H1 (cell line): Measurements from ENCODE around the gene PROX2. TPM values are rescaled to one million over a fixed set of nuclear protein-coding genes. Genes with fewer than 3 reads are reported as not detected.

Experiments used
- CTCF ChIA-PET: fragments of 300-600 bp; sonication (Branson Sonifier 250); formaldehyde crosslinking; loops from one replicate; lab custom pipeline; 2021; ENCODE audit not compliant: partially characterized antibody; lab: Charles Lee
- POLR2A ChIA-PET: fragments of 300-600 bp; sonication (Branson Sonifier 250); formaldehyde crosslinking; loops from one replicate; lab custom pipeline; 2021; ENCODE audit warnings: inconsistent platforms; ENCODE audit not compliant: partially characterized antibody; lab: Charles Lee
- DNase-seq, 2 experiments: peaks; one replicate each; pipeline versions ENCODE4 v3.0.0 to v3.0.0-alpha.2; 2010 to 2022; ENCODE audit warnings: low spot score in 2 of 2, low read depth in 1 of 2, mixed read lengths in 1 of 2
- FAIRE-seq: peaks from 2 replicates; lab custom pipeline; 2011; peaks lifted over from hg19 to GRCh38; lab: Jason Lieb, UNC
- H2AFZ ChIP-seq: 2 replicates; pipeline ENCODE4 v1.8.1; 2012; ENCODE audit warnings: low read length, inconsistent platforms
- H2AK5ac ChIP-seq: 2 replicates; pipeline ENCODE4 v1.6.1; 2013; ENCODE audit warnings: low read depth, low read length
- H2BK120ac ChIP-seq: replicated peaks from 2 replicates; pipeline ENCODE3; 2013; ENCODE audit warnings: low read depth, low read length, inconsistent platforms
- H2BK12ac ChIP-seq: 2 replicates; pipeline ENCODE4 v1.6.1; 2013; ENCODE audit warnings: low read depth, low read length
- H2BK15ac ChIP-seq: 2 replicates; pipeline ENCODE4 v1.6.1; 2013; ENCODE audit warnings: low read length
- H2BK20ac ChIP-seq: 2 replicates; pipeline ENCODE4 v1.6.1; 2013; ENCODE audit warnings: low read length
- H2BK5ac ChIP-seq: 2 replicates; pipeline ENCODE4 v1.6.1; 2013; ENCODE audit warnings: low read depth, low read length
- H3K14ac ChIP-seq: 2 replicates; pipeline ENCODE4 v1.6.1; 2013; ENCODE audit warnings: inconsistent platforms; ENCODE audit not compliant: insufficient read length
- H3K18ac ChIP-seq: 2 replicates; pipeline ENCODE4 v1.6.1; 2013; ENCODE audit warnings: low read length; ENCODE audit errors: extremely low read depth
- H3K23ac ChIP-seq: 2 replicates; pipeline ENCODE4 v1.6.1; 2013; ENCODE audit warnings: inconsistent platforms; ENCODE audit not compliant: insufficient read length
- H3K23me2 ChIP-seq: 2 replicates; pipeline ENCODE4 v1.6.1; 2013; ENCODE audit warnings: low read depth, low read length
- H3K27ac ChIP-seq: 2 replicates; pipeline ENCODE4 v1.6.1; 2011; ENCODE audit warnings: low read depth, low read length, inconsistent platforms
- H3K27me3 ChIP-seq, 4 experiments: replicated peaks in 1 of 4; 1 replicate in 1 of 4; 2 replicates in 3 of 4; pipeline versions ENCODE4 v1.6.1 to v1.8.1; 2011 to 2013; ENCODE audit warnings: low read length in 3 of 4, mild to moderate bottlenecking in 3 of 4, inconsistent platforms in 2 of 4, mixed read lengths in 2 of 4, moderate library complexity in 1 of 4; ENCODE audit not compliant: control insufficient read depth in 3 of 4, insufficient read depth in 3 of 4; ENCODE audit errors: extremely low read depth in 1 of 4
- H3K36me3 ChIP-seq, 4 experiments: 2 replicates each; pipeline versions ENCODE4 v1.6.1 to v1.8.1; 2011 to 2013; ENCODE audit warnings: mild to moderate bottlenecking in 4 of 4, low read length in 3 of 4, moderate library complexity in 2 of 4, control low read depth in 1 of 4, inconsistent platforms in 1 of 4; ENCODE audit not compliant: insufficient read depth in 4 of 4, control insufficient read depth in 2 of 4
- H3K4ac ChIP-seq: replicated peaks from 2 replicates; pipeline ENCODE3; 2013; ENCODE audit warnings: low read length, low read depth, mixed read lengths, inconsistent platforms; ENCODE audit not compliant: insufficient read length
- H3K4me1 ChIP-seq, 4 experiments: replicated peaks in 1 of 4; 1 replicate in 1 of 4; 2 replicates in 3 of 4; pipeline versions ENCODE4 v1.6.1 to v1.8.1; 2011 to 2013; ENCODE audit warnings: low read length in 3 of 4, inconsistent platforms in 2 of 4, mixed read lengths in 1 of 4; ENCODE audit not compliant: insufficient read depth in 4 of 4, control insufficient read depth in 3 of 4
- H3K4me2 ChIP-seq, 2 experiments: 2 replicates each; pipeline versions ENCODE4 v1.6.1 to v1.8.1; 2011 to 2013; ENCODE audit warnings: low read depth in 2 of 2, low read length in 2 of 2, control low read depth in 1 of 2, inconsistent platforms in 1 of 2, mild to moderate bottlenecking in 1 of 2; ENCODE audit not compliant: insufficient read depth in 1 of 2
- H3K4me3 ChIP-seq, 4 experiments: fragments of 200-600, 300-600 bp in 1 of 4; sonication (generic), shearing (Covaris generic), sonication (Bioruptor Twin) in 1 of 4; 2 replicates each; pipeline versions ENCODE4 v1.5.1 to v1.8.1; 2011 to 2016; ENCODE audit warnings: low read length in 4 of 4, low read depth in 3 of 4, control low read depth in 2 of 4, inconsistent platforms in 2 of 4, mild to moderate bottlenecking in 2 of 4, mixed read lengths in 1 of 4, moderate library complexity in 1 of 4; ENCODE audit not compliant: insufficient read depth in 2 of 4; ENCODE audit errors: extremely low read depth in 1 of 4
- H3K56ac ChIP-seq: replicated peaks from 2 replicates; pipeline ENCODE3; 2013; ENCODE audit warnings: low read depth, mild to moderate bottlenecking, mixed read lengths, low read length, inconsistent platforms; ENCODE audit not compliant: insufficient read length
- H3K79me1 ChIP-seq: 2 replicates; pipeline ENCODE4 v1.6.1; 2013; ENCODE audit warnings: low read depth, low read length, control low read depth
- H3K79me2 ChIP-seq, 2 experiments: 2 replicates each; pipeline versions ENCODE4 v1.6.1 to v1.8.1; 2012 to 2013; ENCODE audit warnings: low read length in 2 of 2, mild to moderate bottlenecking in 2 of 2, inconsistent platforms in 1 of 2; ENCODE audit not compliant: insufficient read depth in 2 of 2, control insufficient read depth in 1 of 2
- H3K9ac ChIP-seq, 4 experiments: replicated peaks in 1 of 4; 1 replicate in 1 of 4; 2 replicates in 3 of 4; pipeline versions ENCODE4 v1.6.1 to v1.8.1; 2011 to 2013; ENCODE audit warnings: low read depth in 3 of 4, low read length in 3 of 4, control low read depth in 2 of 4, mild to moderate bottlenecking in 2 of 4, moderate library complexity in 2 of 4, inconsistent platforms in 1 of 4; ENCODE audit errors: extremely low read depth in 1 of 4
- H3K9me3 ChIP-seq, 2 experiments: 2 replicates each; pipeline versions ENCODE4 v1.6.1 to v1.8.1; 2012 to 2013; ENCODE audit warnings: mild to moderate bottlenecking in 2 of 2, moderate library complexity in 2 of 2, control low read depth in 1 of 2, inconsistent platforms in 1 of 2, low read depth in 1 of 2, low read length in 1 of 2, mixed read lengths in 1 of 2; ENCODE audit not compliant: insufficient read depth in 2 of 2
- H4K20me1 ChIP-seq, 2 experiments: replicated peaks in 1 of 2; 2 replicates each; pipeline versions ENCODE3 to v1.8.1; 2011 to 2013; ENCODE audit warnings: inconsistent platforms in 2 of 2, low read length in 2 of 2, mild to moderate bottlenecking in 1 of 2; ENCODE audit not compliant: insufficient read depth in 2 of 2, control insufficient read depth in 1 of 2
- H4K5ac ChIP-seq: 2 replicates; pipeline ENCODE4 v1.6.1; 2013; ENCODE audit warnings: low read length, low read depth, mixed read lengths, inconsistent platforms; ENCODE audit not compliant: insufficient read length
- H4K8ac ChIP-seq: 2 replicates; pipeline ENCODE4 v1.8.0; 2013; ENCODE audit warnings: mild to moderate bottlenecking, moderate library complexity, low read length, inconsistent platforms; ENCODE audit not compliant: insufficient read depth; ENCODE audit errors: extremely low read depth
- H4K91ac ChIP-seq: replicated peaks from 2 replicates; pipeline ENCODE3; 2013; ENCODE audit warnings: low read length, mixed read lengths, inconsistent platforms; ENCODE audit not compliant: insufficient read length
- ASH2L ChIP-seq: fragments of 200-600, 300-600 bp; sonication (generic); IDR thresholded peaks from one replicate; pipeline ENCODE4 v1.7.1; 2017; ENCODE audit warnings: low read length
- BCL11A ChIP-seq, 2 experiments: IDR thresholded peaks; one replicate each; pipeline ENCODE4 v1.6.1; 2011; ENCODE audit warnings: low read depth in 2 of 2, low read length in 2 of 2, mild to moderate bottlenecking in 2 of 2
- CEBPB ChIP-seq: IDR thresholded peaks from 2 replicates; pipeline ENCODE4 v1.6.1; 2012; ENCODE audit warnings: low read depth, low read length
- CHD2 ChIP-seq: IDR thresholded peaks from 2 replicates; pipeline ENCODE4 v1.6.1; 2012; ENCODE audit warnings: low read length, improper control_type of control experiment
- JUND ChIP-seq: IDR thresholded peaks from 2 replicates; pipeline ENCODE4 v1.6.1; 2011; ENCODE audit warnings: mild to moderate bottlenecking, improper control_type of control experiment, low read length
- MAFK ChIP-seq: IDR thresholded peaks from 2 replicates; pipeline ENCODE4 v1.6.1; 2012; ENCODE audit warnings: low read depth, mild to moderate bottlenecking, improper control_type of control experiment, low read length
- RFX5 ChIP-seq: IDR thresholded peaks from 2 replicates; pipeline ENCODE4 v1.6.1; 2011; ENCODE audit warnings: low read depth, low read length, improper control_type of control experiment, borderline replicate concordance
- SIX5 ChIP-seq: IDR thresholded peaks from 2 replicates; pipeline ENCODE4 v1.6.1; 2011; ENCODE audit warnings: mild to moderate bottlenecking, low read depth, low read length
- WGBS, 2 experiments: shearing (Covaris generic) in 1 of 2; methylation state at CpG; one replicate each; pipeline versions ENCODE4 v1.1.6 to v1.1.7; 2013 to 2015; ENCODE audit warnings: low lambda C conversion rate in 2 of 2, mixed read lengths in 2 of 2, inconsistent platforms in 1 of 2, low coverage in 1 of 2, missing lambda C conversion rate in 1 of 2; ENCODE audit not compliant: insufficient replicate concordance in 2 of 2, insufficient coverage in 1 of 2, insufficient read length in 1 of 2; ENCODE audit errors: extremely low coverage in 1 of 2, missing lambda C conversion rate in 1 of 2; 5-methylcytosine and 5-hydroxymethylcytosine counted together
- polyA plus RNA-seq, 7 experiments: library from polyadenylated mRNA; depleted of rRNA in 3 of 7; stranded (reverse) in 5 of 7; unstranded in 2 of 7; fragments of >200 nt in 5 of 7; fragments of 200-250 nt in 2 of 7; gene quantifications; 1 replicate in 5 of 7; 2 replicates in 1 of 7; 4 replicates in 1 of 7; pipeline versions ENCODE4 v1.2.1 to v1.2.3, GENCODE V29; 2011 to 2013; ENCODE audit warnings: missing spikeins in 2 of 7, mixed read lengths in 2 of 7
- total RNA-seq: library from RNA; stranded (reverse); fragmentation: NEBNext Ultra II Directional; extraction: Animal tissue kit (Norgen Biotek cat#: 25700); gene quantifications from 2 replicates; pipeline ENCODE4 v1.2.1, GENCODE V29; 2021
- TF ChIP-seq, protein P1 (sequence below), 3 experiments: IDR thresholded peaks; 1 replicate in 2 of 3; 2 replicates in 1 of 3; pipeline versions ENCODE4 v1.5.1 to v1.6.1; 2011; ENCODE audit warnings: low read length in 3 of 3, mild to moderate bottlenecking in 3 of 3, inconsistent platforms in 2 of 3, low read depth in 1 of 3, moderate library complexity in 1 of 3; ENCODE audit not compliant: insufficient read depth in 1 of 3; ENCODE audit errors: control extremely low read depth in 1 of 3

The PROX2 gene
- total and polyA plus RNA-seq, 2 of the 8 experiments (the other 6 are each of a cell fraction or from before 2014, with no cell fraction given), result 0.03 TPM; not detected in 1

DNA sequence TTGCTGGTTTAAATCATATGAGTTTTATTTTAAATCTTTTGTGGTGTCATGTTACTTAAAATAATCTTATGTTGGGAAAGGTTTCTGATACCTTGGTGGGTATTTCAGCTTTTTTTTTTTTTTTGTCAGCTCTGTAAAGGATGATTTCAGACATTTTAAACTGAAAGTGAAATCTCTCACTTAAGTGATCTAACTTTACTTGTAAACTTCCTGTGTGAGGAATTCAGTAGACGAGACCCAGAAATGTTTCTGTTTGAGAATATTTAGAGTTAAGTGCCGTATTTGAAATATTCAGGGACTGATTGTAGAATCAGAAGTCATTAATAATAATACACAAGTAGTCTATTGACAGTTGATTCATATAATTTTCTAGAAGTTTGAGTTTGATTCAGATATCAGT lies 37.8 kb downstream of the PROX2 start:
- Histone ChIP-seq H4K20me1 (peaks cover 0 to 1% of the 10 kb centered on the region in 2 experiments), H2BK12ac (no peak overlapping the region), H2AFZ (no peak overlapping the region), H4K5ac (no peak overlapping the region), H3K36me3 (peaks cover 0 to 20% (median 4%) of the 10 kb centered on the region in 4 experiments; a peak in 2 of 8 replicates), H3K14ac (no peak overlapping the region), H3K4me2 (no peak overlapping the region), H3K4me1 (no peaks in the 10 kb centered on the region), H3K23me2 (no peaks in the 10 kb centered on the region), H2BK15ac (no peak overlapping the region), H3K27me3 (no peaks in the 10 kb centered on the region), H3K56ac (no peak overlapping the region), H2BK120ac (no peak overlapping the region), H3K4ac (no peak overlapping the region), H3K27ac (no peak overlapping the region), H2AK5ac (no peak overlapping the region)
- 100% methylated on average over 2 of the region's 2 CpGs; no CpG with 5 or more reads in 1 of the 2 experiments for WGBS, 2 experiments
- POLR2A ChIA-PET, result no interaction called here
- FAIRE-seq, result no peak
- no peak for TF ChIP-seq RFX5
- no peak for TF ChIP-seq SIX5
- TF ChIP-seq ASH2L, result no peak
- no peak for TF ChIP-seq MAFK
- TF ChIP-seq, protein P1, sequence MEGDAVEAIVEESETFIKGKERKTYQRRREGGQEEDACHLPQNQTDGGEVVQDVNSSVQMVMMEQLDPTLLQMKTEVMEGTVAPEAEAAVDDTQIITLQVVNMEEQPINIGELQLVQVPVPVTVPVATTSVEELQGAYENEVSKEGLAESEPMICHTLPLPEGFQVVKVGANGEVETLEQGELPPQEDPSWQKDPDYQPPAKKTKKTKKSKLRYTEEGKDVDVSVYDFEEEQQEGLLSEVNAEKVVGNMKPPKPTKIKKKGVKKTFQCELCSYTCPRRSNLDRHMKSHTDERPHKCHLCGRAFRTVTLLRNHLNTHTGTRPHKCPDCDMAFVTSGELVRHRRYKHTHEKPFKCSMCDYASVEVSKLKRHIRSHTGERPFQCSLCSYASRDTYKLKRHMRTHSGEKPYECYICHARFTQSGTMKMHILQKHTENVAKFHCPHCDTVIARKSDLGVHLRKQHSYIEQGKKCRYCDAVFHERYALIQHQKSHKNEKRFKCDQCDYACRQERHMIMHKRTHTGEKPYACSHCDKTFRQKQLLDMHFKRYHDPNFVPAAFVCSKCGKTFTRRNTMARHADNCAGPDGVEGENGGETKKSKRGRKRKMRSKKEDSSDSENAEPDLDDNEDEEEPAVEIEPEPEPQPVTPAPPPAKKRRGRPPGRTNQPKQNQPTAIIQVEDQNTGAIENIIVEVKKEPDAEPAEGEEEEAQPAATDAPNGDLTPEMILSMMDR (IDR thresholded peaks at IDR 0.05; ENCODE audit: control extremely low read depth in 1 of 3, insufficient read depth in 1 of 3, low read depth in 1 of 3, low read length in 3 of 3), result no peak
- no peak for TF ChIP-seq BCL11A (IDR thresholded peaks at IDR 0.05; ENCODE audit: low read depth in 2 of 2, low read length in 2 of 2)
- no peak for TF ChIP-seq JUND
- TF ChIP-seq CEBPB, result no peak
- TF ChIP-seq CHD2, result no peak
- TF ChIP-seq, all 59 proteins: peak for 0
- H3K9me3 ChIP-seq, result no peaks in the 10 kb centered on the region
- CTCF ChIA-PET, result interaction anchor here (0.6 kb wide), 1 partner anchor 36 kb away, joined by 3 read pairs; no protein-coding TSS in a partner anchor
- H2BK5ac ChIP-seq, result no peak overlapping the region
- no peak overlapping the region for H3K23ac ChIP-seq
- H3K79me1 ChIP-seq, result no peaks in the 10 kb centered on the region
- H2BK20ac ChIP-seq, result no peak overlapping the region
- no peak for DNase-seq
- H4K91ac ChIP-seq, result no peak overlapping the region
- H3K9ac ChIP-seq, result no peak overlapping the region
- H3K4me3 ChIP-seq, result no peak overlapping the region
- H3K79me2 ChIP-seq, result no peaks in the 10 kb centered on the region
- H4K8ac ChIP-seq, result no peak overlapping the region
- H3K18ac ChIP-seq, result no peak overlapping the region
